ENCODE data around the gene NLGN1. TPM values are rescaled to one million over a fixed set of nuclear protein-coding genes. Genes with fewer than 3 reads are reported as not detected.

The NLGN1 gene
- total and polyA plus RNA-seq, 2 of the 13 experiments (the other 11 are each of a cell fraction or from before 2014, with no cell fraction given) = not detected

- POLR2A ChIA-PET = no interaction called here
Measured at GRCh38 chr3:174219738-174220137, 822.2 kb downstream of the NLGN1 start.

More at GRCh38 chr3:174219738-174220137, 822.2 kb downstream of the NLGN1 start:
- CTCF ChIA-PET (ENCODE audit: low intra/inter-chr PET ratio, low total read pairs) = no interaction called here
- no peaks in the 10 kb centered on the region for H3K27me3 ChIP-seq (ENCODE audit: control insufficient read depth in 1 of 2, insufficient read depth in 2 of 2, low read length in 2 of 2)
- no peak overlapping the region for H2AFZ ChIP-seq (ENCODE audit: low read length)
- FAIRE-seq (no peak), DNase-seq (ENCODE audit: low spot score) (no peak), ATAC-seq (no peak)
- no peak overlapping the region for H3K27ac ChIP-seq (ENCODE audit: extremely low read length, insufficient read depth, low read length)
- intact Hi-C loops (cut with micrococcal nuclease; ENCODE audit: unreplicated experiment) = no loop called here
- no peaks in the 10 kb centered on the region for H3K4me1 ChIP-seq (ENCODE audit: insufficient read depth, low read length)
- BruUV-seq (replicated peaks) = no TSS peak
- no peak overlapping the region for H3K4me2 ChIP-seq (ENCODE audit: low read depth, low read length)
- in situ Hi-C loops (cut with HindIII; ENCODE audit: extremely low pct_ligation_motif_present, low pct_unique_long_range_greater_than_20kb) = no loop called here
- no peaks in the 10 kb centered on the region for H3K79me2 ChIP-seq (ENCODE audit: insufficient read depth, low read length)
- H3K9me3 ChIP-seq (ENCODE audit: low read length) = no peaks in the 10 kb centered on the region
- H3K9ac ChIP-seq (ENCODE audit: insufficient read depth, low read depth, low read length) = no peak overlapping the region
- WGBS (ENCODE audit: low lambda C conversion rate) = 1% methylated on average over 3 of the region's 3 CpGs
- H3K4me3 ChIP-seq (replicated peaks in 1 of 3; ENCODE audit: insufficient read depth in 1 of 3, low read depth in 2 of 3, low read length in 3 of 3) = no peak overlapping the region
- no peaks in the 10 kb centered on the region for H3K36me3 ChIP-seq (replicated peaks in 1 of 2; ENCODE audit: control insufficient read depth in 1 of 2, insufficient read depth in 2 of 2, low read length in 2 of 2)
- H4K20me1 ChIP-seq (ENCODE audit: insufficient read depth, low read length) = no peaks in the 10 kb centered on the region
- TF ChIP-seq ZNF652 (CRISPR knock-in tag; IDR thresholded peaks at IDR 0.05; ENCODE audit: borderline replicate concordance, low read depth) (no peak), ZSCAN20 (CRISPR knock-in tag; IDR thresholded peaks at IDR 0.05; ENCODE audit: borderline replicate concordance) (no peak), ZNF589 (CRISPR knock-in tag; conservative IDR thresholded peaks at IDR 0.05) (no peak), DMAP1 (CRISPR knock-in tag; IDR thresholded peaks at IDR 0.05) (no peak), ZNF549 (CRISPR knock-in tag; IDR thresholded peaks at IDR 0.05) (no peak), ZNF597 (CRISPR knock-in tag; IDR thresholded peaks at IDR 0.05) (no peak), ZBTB10 (CRISPR knock-in tag; IDR thresholded peaks at IDR 0.05; ENCODE audit: borderline replicate concordance) (no peak), FLYWCH1 (CRISPR knock-in tag; IDR thresholded peaks at IDR 0.05) (no peak), ZGPAT (CRISPR knock-in tag; IDR thresholded peaks at IDR 0.05) (no peak), ZBTB8A (CRISPR knock-in tag; IDR thresholded peaks at IDR 0.05; ENCODE audit: borderline replicate concordance, low read depth) (no peak), BRCA1 (CRISPR knock-in tag; IDR thresholded peaks at IDR 0.05) (no peak), ISX (CRISPR knock-in tag; conservative IDR thresholded peaks at IDR 0.05) (no peak), USF2 (IDR thresholded peaks at IDR 0.05; ENCODE audit: low read depth, low read length) (no peak), USF2 (CRISPR knock-in tag; IDR thresholded peaks at IDR 0.05; ENCODE audit: borderline replicate concordance) (no peak)
